GM20431 (cell line): ENCODE results near the gene EFNA1.
"Not testable (repeated sequence)": the region's sequence is repeated elsewhere in the genome, so short reads cannot be mapped to it uniquely, and the experiment has no call there.

Experiments
- in situ Hi-C: fragments of 300-500 bp; cut with MseI, MboI; formaldehyde crosslinking; loops from one replicate; pipeline ENCODE4 v1.15.0; 2020; ENCODE audit warnings: low sequenced_read_pairs; ENCODE audit not compliant: unreplicated experiment

The EFNA1 gene

DNA sequence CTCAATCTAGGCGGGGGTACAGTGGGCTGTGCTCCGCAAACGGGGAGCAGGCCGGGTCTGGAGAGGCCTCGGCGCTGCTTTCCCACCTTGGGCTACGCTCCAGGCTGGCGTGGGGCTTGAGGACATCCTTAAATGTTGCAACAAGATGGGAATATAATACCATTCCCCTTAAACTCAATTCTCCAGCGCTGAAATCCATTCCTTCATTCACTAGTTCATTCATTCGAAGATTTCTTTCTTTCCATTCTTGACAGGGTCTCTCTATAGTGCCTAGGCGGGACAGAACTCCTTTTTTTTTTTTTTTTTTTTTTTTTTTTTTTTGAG lies 12.9 kb downstream of the EFNA1 start:
- in situ Hi-C loops: no loop called here

DNA sequence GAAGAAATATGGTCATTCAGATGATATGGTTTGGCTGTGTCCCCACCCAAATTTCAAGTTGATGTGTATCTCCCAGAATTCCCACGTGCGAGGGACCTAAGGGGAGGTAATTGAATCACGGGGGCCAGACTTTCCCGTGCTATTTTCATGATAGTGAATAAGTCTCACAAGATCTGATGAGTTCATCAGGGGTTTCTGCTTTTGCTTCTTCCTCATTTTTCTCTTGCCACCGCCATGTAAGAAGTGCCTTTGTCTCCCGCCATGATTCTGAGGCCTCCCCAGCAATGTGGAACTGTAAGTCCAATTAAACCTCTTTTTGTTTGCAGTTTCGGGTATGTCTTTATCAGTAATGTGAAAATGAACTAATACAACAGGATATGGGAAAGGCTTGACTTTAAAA lies 14.1 kb downstream of the EFNA1 start:
- in situ Hi-C loops: no loop called here

DNA sequence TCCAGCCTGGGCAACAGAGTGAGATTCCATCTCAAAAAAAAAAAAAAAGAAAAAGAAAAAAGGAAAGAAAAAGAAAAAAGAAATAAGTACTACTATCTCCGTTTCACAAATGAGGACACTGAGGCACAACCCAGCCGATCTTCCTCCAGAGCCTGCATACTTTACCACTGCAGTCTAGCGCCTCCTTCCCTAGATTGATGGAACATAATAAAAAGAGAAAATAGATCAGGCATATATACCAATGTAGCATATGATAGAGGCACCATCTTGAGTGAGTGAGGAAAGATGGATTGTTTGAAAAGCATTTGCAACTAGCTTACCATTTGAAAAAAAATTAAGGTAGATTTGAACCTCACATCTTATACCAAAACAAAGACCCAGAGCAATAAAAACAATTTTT lies 17.8 kb downstream of the EFNA1 start:
- in situ Hi-C loops: no loop called here

DNA sequence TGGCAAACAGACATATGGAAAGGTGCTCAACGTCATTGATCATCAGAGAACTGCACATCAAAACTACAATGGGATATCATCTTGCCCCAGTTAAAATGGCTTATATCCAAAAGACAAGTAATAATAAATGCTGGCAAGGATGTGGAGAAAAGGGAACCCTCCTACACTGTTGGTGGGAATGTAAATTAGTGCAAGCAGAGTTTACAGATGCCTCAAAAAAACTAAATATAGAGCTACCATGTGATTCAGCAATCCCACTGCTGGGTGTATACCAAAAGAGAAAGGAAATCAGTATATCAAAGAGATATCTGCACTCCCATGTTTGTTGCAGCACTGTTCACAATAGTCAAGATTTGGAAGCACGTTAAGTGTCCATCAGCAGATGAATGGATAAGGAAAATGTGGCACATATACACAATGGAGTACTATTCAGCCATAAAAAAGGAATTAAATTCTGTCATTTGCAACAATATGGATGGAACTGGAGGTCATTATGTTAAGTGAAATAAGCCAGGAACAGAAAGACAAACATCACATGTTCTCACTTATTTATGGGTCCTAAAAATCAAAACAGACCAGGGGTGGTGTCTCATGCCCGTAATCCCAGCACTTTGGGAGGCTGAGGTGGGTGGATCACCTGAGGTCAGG lies 28.4 kb downstream of the EFNA1 start:
- in situ Hi-C loops: not testable (repeated sequence)

DNA sequence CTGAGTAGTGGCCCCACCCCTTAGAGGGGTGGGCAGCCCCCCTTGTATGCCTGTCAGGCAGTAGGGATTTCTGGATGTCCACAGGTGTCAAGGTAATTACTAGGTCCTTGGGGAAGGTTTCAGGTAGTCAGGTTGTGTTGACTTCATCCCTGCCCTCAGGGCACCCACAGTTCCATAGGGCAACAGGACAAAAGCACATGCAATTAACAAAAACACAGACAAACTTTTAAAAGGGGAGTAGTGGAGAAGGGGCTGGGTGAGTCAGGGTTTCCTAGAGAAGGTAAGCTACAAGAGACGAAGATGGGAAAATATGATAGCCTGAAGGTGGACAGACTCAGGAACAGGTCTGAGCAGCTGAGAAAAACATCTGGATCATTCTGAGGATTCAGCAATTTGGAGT lies 31.3 kb downstream of the EFNA1 start:
- in situ Hi-C loops: no loop called here

DNA sequence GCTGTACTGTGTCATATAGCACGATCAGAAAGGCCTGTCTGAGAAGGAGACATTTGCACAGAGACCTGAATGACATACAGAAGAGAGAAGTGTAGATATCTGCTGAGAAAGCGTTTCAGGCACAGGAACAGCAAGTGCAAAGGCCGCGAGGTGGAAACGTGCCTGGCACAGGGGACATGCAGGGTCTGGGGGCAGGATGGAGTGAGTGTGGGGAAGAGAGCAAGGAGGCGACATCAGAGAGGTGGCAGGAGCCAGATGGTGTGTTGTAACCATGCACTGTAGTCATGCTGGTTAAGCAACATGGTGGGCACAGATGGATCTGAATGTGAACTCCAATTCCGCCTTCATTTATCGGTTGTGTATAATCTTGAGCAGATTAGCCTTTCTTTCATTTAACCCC lies 32.5 kb downstream of the EFNA1 start:
- in situ Hi-C loops: loop anchor here (5.0 kb wide), 1 partner anchor 63 kb away; no protein-coding TSS in a partner anchor

DNA sequence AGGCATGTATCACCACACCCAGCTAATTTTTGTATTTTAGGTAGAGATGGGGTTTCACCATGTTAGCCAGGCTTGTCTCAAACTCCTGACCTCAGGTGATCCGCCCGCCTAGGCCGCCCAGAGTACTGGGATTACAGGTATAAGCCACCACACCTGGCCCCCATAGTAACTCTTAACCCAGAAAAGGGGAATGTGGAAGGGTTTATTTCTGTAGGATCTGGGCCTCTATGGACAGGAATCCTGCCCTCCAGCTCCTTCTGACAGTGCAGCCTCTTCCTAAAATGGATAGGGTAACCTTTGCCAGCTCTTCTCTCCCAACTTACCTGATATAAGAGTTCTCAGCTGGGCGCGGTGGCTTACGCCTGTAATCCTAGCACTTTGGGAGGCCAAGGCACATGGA lies 35.0 kb downstream of the EFNA1 start:
- in situ Hi-C loops: loop anchor here (5.0 kb wide), 1 partner anchor 65 kb away; no protein-coding TSS in a partner anchor

DNA sequence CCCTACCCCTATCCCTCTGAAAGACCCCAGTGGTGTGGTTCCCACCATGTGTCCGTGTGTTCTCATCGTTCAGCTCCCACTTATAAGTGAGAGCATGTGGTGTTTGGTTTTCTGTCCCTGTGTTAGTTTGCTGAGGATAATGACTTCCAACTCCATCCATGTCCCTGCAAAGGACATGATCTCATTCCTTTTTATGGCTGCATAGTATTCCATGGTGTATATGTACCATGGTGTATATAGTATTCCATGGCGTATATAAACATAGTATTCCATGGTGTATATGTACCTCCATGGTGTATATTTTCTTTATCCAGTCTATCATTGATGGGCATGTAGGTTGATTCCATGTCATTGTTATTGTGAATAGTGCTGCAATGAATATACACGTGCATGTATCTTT lies 36.1 kb downstream of the EFNA1 start:
- in situ Hi-C loops: loop anchor here (5.0 kb wide), 1 partner anchor 66 kb away; no protein-coding TSS in a partner anchor

DNA sequence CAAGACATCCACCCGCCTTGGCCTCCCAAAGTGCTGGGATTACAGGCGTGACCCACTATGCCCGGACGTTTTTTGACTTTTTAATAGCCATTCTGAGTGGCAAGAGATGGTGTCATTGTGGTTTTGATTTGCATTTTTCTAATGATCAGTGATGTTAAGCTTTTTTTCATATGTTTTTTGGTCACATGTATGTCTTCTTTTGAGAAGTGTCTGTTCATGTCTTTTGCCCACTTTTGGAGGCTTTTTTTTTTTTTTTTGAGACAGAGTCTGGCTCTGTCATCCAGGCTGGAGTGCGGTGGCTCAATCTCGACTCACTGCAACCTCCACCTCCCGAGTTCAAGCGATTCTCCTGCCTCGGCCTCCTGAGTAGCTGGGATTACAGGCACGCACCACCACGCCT lies 36.9 kb downstream of the EFNA1 start:
- in situ Hi-C loops: loop anchor here (5.0 kb wide), 1 partner anchor 67 kb away; no protein-coding TSS in a partner anchor

DNA sequence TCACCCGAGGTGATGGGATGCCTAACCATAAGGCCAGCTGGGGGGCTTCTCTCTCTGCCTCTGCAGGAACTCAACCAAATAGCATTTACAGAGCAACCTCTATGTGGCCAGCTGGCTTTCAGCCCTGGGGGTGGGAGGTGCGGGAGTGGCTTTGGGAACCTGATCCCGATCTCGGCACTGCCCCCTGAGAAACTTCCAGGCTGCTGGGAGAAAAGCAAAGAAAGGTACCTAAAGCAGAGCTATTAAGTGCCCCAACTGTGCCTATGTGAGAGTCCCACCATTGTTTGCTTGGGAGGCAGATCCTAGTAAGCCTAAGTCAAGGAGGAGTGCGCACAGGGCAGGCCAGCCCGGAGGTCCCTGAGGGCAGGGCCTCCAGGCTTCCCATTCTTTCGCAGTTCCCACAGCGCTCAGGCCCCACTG lies 38.4 kb downstream of the EFNA1 start:
- in situ Hi-C loops: no loop called here

DNA sequence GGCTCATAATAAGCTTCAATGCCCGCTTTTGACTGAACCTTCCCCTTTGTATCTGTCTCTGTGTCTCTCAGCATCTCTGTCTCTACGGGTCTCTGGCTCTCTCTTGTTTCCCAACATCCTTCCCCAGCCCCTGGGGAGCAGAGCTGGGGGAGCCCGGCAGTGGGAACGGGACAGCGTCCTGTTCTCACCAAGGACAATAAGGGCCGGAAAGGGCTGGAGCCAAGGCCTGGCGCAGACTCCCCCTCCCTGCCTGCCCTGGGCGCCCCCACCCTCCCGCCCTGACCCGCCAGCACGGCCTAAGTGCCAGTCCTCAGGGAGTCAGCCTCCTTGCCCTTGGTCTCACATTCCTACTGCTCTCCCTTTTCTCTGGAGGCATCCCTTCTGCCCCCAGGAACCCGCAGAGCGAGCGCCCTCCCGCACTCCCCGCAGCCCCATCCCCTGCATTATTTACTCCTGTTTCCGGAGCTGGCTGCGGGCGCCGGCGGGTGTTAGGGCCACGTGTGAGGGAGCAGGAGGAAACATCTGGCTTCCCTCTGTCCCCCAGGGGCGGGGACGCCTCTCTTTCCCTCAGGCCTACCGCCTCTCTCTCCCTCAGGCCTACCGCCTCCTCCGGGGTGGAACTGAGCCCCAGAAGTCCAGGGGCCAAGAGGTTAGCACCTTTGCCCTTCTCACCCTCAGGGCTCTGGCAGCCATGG lies 38.9 kb downstream of the EFNA1 start:
- in situ Hi-C loops: no loop called here

DNA sequence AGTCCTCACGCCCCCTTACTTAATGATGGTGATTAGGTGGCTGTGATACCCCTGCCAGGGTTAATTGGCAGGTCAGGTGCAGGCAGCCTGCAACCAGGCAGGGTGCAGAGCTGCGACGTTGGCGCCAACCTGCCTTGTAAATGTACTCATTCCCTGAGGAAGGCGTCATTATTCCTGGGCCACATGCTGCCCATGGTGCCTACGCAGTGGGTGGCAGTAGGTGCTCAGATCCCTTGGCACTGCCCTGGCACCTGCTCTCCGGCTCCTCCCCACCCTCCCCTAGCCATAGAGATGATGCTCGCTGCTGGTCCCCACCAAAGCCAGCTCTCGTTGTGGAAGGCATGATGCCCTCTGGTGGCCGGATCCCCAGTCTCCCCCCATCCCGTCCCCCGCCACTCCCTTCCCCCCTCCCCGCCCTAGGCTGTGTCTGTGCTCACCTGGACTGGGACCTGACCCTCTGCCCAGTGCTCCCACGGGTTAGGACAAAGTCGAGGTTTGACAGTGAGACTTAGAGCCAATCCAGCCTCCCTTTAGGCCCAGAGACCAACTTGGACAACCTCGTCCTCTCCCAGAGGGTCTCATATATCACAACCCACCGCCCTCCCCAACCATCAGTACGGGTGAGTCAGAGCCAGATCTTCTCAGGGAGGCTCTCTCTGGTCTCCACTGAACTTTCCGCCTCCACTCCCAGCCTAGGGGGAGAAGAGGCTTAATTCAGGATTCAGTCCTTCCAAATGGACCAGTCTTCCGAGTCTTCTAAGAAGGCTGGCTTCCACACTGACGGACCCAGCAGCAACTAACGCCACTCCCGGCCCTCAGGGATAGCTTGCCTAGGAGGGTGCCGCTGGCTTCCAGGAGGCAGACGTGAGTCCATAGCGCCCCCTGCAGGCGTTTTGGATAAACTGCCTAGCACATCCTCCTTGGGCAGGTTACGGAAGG lies 39.8 kb downstream of the EFNA1 start:
- in situ Hi-C loops: no loop called here

DNA sequence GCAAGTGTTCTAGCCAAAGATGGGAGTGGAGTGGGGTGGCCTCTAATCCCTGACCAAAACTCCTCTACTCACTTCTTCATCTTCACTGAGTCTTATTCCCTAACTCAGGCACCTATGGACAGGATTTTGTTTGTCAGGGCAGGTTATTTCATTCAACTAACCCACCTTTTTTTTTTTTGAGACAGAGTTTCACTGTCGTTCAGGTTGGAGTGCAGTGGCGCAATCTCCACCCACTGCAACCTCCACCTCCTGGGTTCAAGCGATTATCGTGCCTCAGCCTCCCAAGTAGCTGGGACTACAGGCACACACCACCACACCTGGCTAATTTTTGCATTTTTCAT lies 40.4 kb downstream of the EFNA1 start:
- in situ Hi-C loops: not testable (repeated sequence)

DNA sequence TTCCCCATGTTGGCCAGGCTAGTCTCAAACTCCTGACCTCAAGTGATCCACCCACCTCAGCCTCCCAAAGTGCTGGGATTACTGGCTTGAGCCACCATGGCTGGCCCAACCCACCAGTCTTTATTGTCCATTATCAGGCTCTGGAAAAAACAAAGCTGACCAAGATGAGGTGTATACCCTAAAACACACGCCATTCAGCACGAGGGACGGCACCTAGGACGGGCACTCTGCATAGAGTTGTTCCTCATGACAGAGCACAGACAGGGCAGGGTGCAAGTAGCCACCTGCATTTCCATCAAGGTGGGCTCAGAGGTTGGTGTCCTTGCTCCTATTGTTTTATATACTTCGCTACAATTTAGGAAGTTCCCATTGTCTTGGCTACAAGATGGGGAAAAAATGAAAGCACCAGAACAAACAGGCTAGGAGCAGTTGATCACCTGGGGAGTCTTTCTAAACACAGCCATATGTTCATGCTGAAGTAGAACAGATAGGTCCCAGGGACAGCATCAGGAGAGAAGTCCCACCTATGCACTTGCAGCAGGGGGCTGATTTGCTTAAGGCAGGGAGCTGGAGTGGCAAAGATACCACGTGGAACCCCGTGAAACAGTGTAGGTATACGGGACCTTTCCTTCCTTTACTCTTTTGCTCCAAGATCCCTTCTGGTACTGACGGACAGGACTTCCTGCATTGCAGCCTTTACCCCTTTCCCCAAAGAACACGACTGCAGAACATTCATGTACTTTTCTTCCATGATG lies 41.0 kb downstream of the EFNA1 start:
- in situ Hi-C loops: no loop called here

DNA sequence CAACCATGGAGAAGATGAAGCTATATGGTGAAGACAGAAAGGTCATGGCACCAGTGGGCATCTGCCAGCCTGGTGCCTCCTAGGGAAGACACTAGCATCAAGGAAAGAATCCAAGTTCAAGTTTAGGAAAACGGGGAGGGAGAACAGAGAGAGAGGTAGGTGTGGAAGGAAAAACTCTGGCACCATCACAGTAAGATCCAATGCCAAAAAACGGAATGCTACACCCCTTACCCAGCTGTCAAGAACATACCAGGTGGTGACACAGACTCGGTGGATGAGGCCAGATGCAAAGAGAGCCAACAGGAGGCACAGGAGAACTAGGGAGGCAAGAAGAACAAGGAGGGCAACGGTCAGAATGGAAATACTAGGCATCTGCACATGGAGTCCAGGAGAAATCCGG lies 41.9 kb downstream of the EFNA1 start:
- in situ Hi-C loops: no loop called here

DNA sequence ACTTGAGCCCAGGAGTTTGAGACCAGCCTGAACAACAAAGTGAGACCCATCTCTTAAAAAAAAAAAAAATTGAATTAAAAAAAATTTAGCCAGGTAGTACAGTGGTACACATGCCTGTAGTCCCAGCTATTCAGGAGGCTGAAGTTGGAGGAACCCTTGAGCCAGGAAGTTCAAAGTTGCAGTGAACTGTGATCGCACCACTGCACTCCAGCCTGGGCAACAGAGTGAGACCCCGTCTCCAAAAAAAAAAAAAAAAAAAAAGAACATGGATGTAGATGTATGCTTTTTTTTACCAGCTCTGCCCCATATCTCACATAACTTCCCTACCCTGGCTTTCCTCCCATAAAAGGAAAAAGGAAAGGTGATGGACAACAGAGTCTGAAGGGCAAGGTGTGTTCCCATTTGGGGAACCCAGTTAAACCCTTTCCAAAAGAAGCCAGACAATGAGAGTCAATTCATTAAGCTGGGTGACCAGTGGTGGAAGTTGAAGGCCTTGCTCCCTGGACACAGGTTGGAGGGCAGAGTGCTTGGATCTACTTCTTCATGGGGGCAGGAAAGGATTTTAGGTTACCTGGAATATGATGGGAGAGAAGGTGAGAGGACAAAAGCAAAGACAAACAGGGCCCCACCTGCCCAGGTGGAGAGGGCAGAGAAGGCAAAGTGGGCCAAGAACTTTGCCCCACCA lies 42.6 kb downstream of the EFNA1 start:
- in situ Hi-C loops: no loop called here

DNA sequence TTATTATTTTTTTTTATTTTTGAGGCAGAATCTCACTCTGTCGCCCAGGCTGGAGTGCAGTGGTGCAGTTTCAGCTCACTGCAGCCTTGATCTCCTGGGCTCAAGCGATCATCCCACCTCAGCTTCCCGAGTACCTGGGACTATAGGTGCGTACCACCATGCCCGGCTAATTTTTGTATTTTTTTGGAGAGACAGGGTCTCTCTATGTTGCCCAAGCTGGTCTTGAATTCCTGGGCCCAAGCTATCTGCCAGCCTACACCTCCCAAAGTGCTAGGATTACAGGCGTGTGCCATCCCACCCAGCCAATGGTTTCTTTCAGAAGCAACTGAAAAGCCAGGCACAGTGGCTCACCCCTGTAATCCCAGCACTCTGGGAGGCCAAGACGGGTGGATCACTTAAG lies 43.1 kb downstream of the EFNA1 start:
- in situ Hi-C loops: no loop called here

DNA sequence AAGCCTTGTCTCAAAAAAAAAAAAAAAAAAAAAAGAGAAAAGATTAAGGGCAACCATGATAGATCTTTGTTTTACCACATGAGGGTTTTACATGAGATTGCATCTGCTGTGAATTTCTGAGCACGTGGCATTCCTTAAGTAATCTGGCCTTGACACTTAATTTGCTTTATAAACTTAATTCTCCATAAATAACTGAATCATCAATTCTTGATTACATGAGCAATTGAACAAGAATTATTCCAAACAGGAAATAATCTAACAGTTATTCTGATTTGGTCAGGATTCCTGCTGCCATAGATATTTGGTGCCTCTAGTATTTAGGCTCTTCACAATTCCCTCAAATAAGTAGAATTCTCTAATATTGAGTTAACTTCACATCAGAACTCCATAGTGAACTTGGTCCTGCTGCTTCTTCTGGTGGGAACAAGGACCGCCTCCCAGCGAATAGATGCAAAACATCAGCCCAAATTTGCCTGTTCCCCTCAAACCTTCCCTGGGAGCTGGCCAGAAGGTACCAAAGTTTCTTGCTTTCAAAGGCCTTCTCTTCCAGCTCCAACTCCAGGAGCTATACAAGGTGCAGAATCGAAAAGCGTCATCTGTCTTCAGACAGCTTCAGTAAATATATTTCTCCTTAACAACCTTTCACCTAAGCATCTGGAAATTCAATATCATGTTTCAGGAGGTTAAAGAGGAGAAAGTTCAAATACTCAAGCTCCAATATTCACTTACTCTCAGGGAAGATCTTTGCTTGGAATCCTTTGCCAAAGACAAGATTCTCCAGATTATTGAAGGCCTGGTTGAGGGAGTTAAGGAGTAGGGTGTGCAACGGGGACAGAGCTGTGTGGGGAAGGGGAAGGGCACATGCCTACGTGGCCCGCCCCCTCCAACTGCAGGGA lies 44.4 kb downstream of the EFNA1 start:
- in situ Hi-C loops: no loop called here
